H1 (cell line): ENCODE results near the gene ZIC5. TPM values are rescaled to one million over a fixed set of nuclear protein-coding genes. Genes with fewer than 3 reads are reported as not detected.

Experiments used
- CTCF ChIA-PET: fragments of 300-600 bp; sonication (Branson Sonifier 250); formaldehyde crosslinking; loops from one replicate; lab custom pipeline; 2021; ENCODE audit not compliant: partially characterized antibody; lab: Charles Lee
- POLR2A ChIA-PET: fragments of 300-600 bp; sonication (Branson Sonifier 250); formaldehyde crosslinking; loops from one replicate; lab custom pipeline; 2021; ENCODE audit warnings: inconsistent platforms; ENCODE audit not compliant: partially characterized antibody; lab: Charles Lee
- DNase-seq, 2 experiments: peaks; one replicate each; pipeline versions ENCODE4 v3.0.0 to v3.0.0-alpha.2; 2010 to 2022; ENCODE audit warnings: low spot score in 2 of 2, low read depth in 1 of 2, mixed read lengths in 1 of 2
- FAIRE-seq: peaks from 2 replicates; lab custom pipeline; 2011; peaks lifted over from hg19 to GRCh38; lab: Jason Lieb, UNC
- H2AFZ ChIP-seq: 2 replicates; pipeline ENCODE4 v1.8.1; 2012; ENCODE audit warnings: low read length, inconsistent platforms
- H2AK5ac ChIP-seq: 2 replicates; pipeline ENCODE4 v1.6.1; 2013; ENCODE audit warnings: low read depth, low read length
- H2BK120ac ChIP-seq: replicated peaks from 2 replicates; pipeline ENCODE3; 2013; ENCODE audit warnings: low read depth, low read length, inconsistent platforms
- H2BK12ac ChIP-seq: 2 replicates; pipeline ENCODE4 v1.6.1; 2013; ENCODE audit warnings: low read depth, low read length
- H2BK15ac ChIP-seq: 2 replicates; pipeline ENCODE4 v1.6.1; 2013; ENCODE audit warnings: low read length
- H2BK20ac ChIP-seq: 2 replicates; pipeline ENCODE4 v1.6.1; 2013; ENCODE audit warnings: low read length
- H2BK5ac ChIP-seq: 2 replicates; pipeline ENCODE4 v1.6.1; 2013; ENCODE audit warnings: low read depth, low read length
- H3K14ac ChIP-seq: 2 replicates; pipeline ENCODE4 v1.6.1; 2013; ENCODE audit warnings: inconsistent platforms; ENCODE audit not compliant: insufficient read length
- H3K18ac ChIP-seq: 2 replicates; pipeline ENCODE4 v1.6.1; 2013; ENCODE audit warnings: low read length; ENCODE audit errors: extremely low read depth
- H3K23ac ChIP-seq: 2 replicates; pipeline ENCODE4 v1.6.1; 2013; ENCODE audit warnings: inconsistent platforms; ENCODE audit not compliant: insufficient read length
- H3K23me2 ChIP-seq: 2 replicates; pipeline ENCODE4 v1.6.1; 2013; ENCODE audit warnings: low read depth, low read length
- H3K27ac ChIP-seq: 2 replicates; pipeline ENCODE4 v1.6.1; 2011; ENCODE audit warnings: low read depth, low read length, inconsistent platforms
- H3K27me3 ChIP-seq, 4 experiments: replicated peaks in 1 of 4; 1 replicate in 1 of 4; 2 replicates in 3 of 4; pipeline versions ENCODE4 v1.6.1 to v1.8.1; 2011 to 2013; ENCODE audit warnings: low read length in 3 of 4, mild to moderate bottlenecking in 3 of 4, inconsistent platforms in 2 of 4, mixed read lengths in 2 of 4, moderate library complexity in 1 of 4; ENCODE audit not compliant: control insufficient read depth in 3 of 4, insufficient read depth in 3 of 4; ENCODE audit errors: extremely low read depth in 1 of 4
- H3K36me3 ChIP-seq, 4 experiments: 2 replicates each; pipeline versions ENCODE4 v1.6.1 to v1.8.1; 2011 to 2013; ENCODE audit warnings: mild to moderate bottlenecking in 4 of 4, low read length in 3 of 4, moderate library complexity in 2 of 4, control low read depth in 1 of 4, inconsistent platforms in 1 of 4; ENCODE audit not compliant: insufficient read depth in 4 of 4, control insufficient read depth in 2 of 4
- H3K4ac ChIP-seq: replicated peaks from 2 replicates; pipeline ENCODE3; 2013; ENCODE audit warnings: low read length, low read depth, mixed read lengths, inconsistent platforms; ENCODE audit not compliant: insufficient read length
- H3K4me1 ChIP-seq, 4 experiments: replicated peaks in 1 of 4; 1 replicate in 1 of 4; 2 replicates in 3 of 4; pipeline versions ENCODE4 v1.6.1 to v1.8.1; 2011 to 2013; ENCODE audit warnings: low read length in 3 of 4, inconsistent platforms in 2 of 4, mixed read lengths in 1 of 4; ENCODE audit not compliant: insufficient read depth in 4 of 4, control insufficient read depth in 3 of 4
- H3K4me2 ChIP-seq, 2 experiments: 2 replicates each; pipeline versions ENCODE4 v1.6.1 to v1.8.1; 2011 to 2013; ENCODE audit warnings: low read depth in 2 of 2, low read length in 2 of 2, control low read depth in 1 of 2, inconsistent platforms in 1 of 2, mild to moderate bottlenecking in 1 of 2; ENCODE audit not compliant: insufficient read depth in 1 of 2
- H3K4me3 ChIP-seq, 4 experiments: fragments of 200-600, 300-600 bp in 1 of 4; sonication (generic), shearing (Covaris generic), sonication (Bioruptor Twin) in 1 of 4; 2 replicates each; pipeline versions ENCODE4 v1.5.1 to v1.8.1; 2011 to 2016; ENCODE audit warnings: low read length in 4 of 4, low read depth in 3 of 4, control low read depth in 2 of 4, inconsistent platforms in 2 of 4, mild to moderate bottlenecking in 2 of 4, mixed read lengths in 1 of 4, moderate library complexity in 1 of 4; ENCODE audit not compliant: insufficient read depth in 2 of 4; ENCODE audit errors: extremely low read depth in 1 of 4
- H3K56ac ChIP-seq: replicated peaks from 2 replicates; pipeline ENCODE3; 2013; ENCODE audit warnings: low read depth, mild to moderate bottlenecking, mixed read lengths, low read length, inconsistent platforms; ENCODE audit not compliant: insufficient read length
- H3K79me1 ChIP-seq: 2 replicates; pipeline ENCODE4 v1.6.1; 2013; ENCODE audit warnings: low read depth, low read length, control low read depth
- H3K79me2 ChIP-seq, 2 experiments: 2 replicates each; pipeline versions ENCODE4 v1.6.1 to v1.8.1; 2012 to 2013; ENCODE audit warnings: low read length in 2 of 2, mild to moderate bottlenecking in 2 of 2, inconsistent platforms in 1 of 2; ENCODE audit not compliant: insufficient read depth in 2 of 2, control insufficient read depth in 1 of 2
- H3K9ac ChIP-seq, 4 experiments: replicated peaks in 1 of 4; 1 replicate in 1 of 4; 2 replicates in 3 of 4; pipeline versions ENCODE4 v1.6.1 to v1.8.1; 2011 to 2013; ENCODE audit warnings: low read depth in 3 of 4, low read length in 3 of 4, control low read depth in 2 of 4, mild to moderate bottlenecking in 2 of 4, moderate library complexity in 2 of 4, inconsistent platforms in 1 of 4; ENCODE audit errors: extremely low read depth in 1 of 4
- H3K9me3 ChIP-seq, 2 experiments: 2 replicates each; pipeline versions ENCODE4 v1.6.1 to v1.8.1; 2012 to 2013; ENCODE audit warnings: mild to moderate bottlenecking in 2 of 2, moderate library complexity in 2 of 2, control low read depth in 1 of 2, inconsistent platforms in 1 of 2, low read depth in 1 of 2, low read length in 1 of 2, mixed read lengths in 1 of 2; ENCODE audit not compliant: insufficient read depth in 2 of 2
- H4K20me1 ChIP-seq, 2 experiments: replicated peaks in 1 of 2; 2 replicates each; pipeline versions ENCODE3 to v1.8.1; 2011 to 2013; ENCODE audit warnings: inconsistent platforms in 2 of 2, low read length in 2 of 2, mild to moderate bottlenecking in 1 of 2; ENCODE audit not compliant: insufficient read depth in 2 of 2, control insufficient read depth in 1 of 2
- H4K5ac ChIP-seq: 2 replicates; pipeline ENCODE4 v1.6.1; 2013; ENCODE audit warnings: low read length, low read depth, mixed read lengths, inconsistent platforms; ENCODE audit not compliant: insufficient read length
- H4K8ac ChIP-seq: 2 replicates; pipeline ENCODE4 v1.8.0; 2013; ENCODE audit warnings: mild to moderate bottlenecking, moderate library complexity, low read length, inconsistent platforms; ENCODE audit not compliant: insufficient read depth; ENCODE audit errors: extremely low read depth
- H4K91ac ChIP-seq: replicated peaks from 2 replicates; pipeline ENCODE3; 2013; ENCODE audit warnings: low read length, mixed read lengths, inconsistent platforms; ENCODE audit not compliant: insufficient read length
- ASH2L ChIP-seq: fragments of 200-600, 300-600 bp; sonication (generic); IDR thresholded peaks from one replicate; pipeline ENCODE4 v1.7.1; 2017; ENCODE audit warnings: low read length
- CTCF ChIP-seq, 3 experiments: IDR thresholded peaks; 1 replicate in 2 of 3; 2 replicates in 1 of 3; pipeline versions ENCODE4 v1.5.1 to v1.6.1; 2011; ENCODE audit warnings: low read length in 3 of 3, mild to moderate bottlenecking in 3 of 3, inconsistent platforms in 2 of 3, low read depth in 1 of 3, moderate library complexity in 1 of 3; ENCODE audit not compliant: insufficient read depth in 1 of 3; ENCODE audit errors: control extremely low read depth in 1 of 3
- E2F6 ChIP-seq: IDR thresholded peaks from 2 replicates; pipeline ENCODE4 v1.6.1; 2012; ENCODE audit warnings: inconsistent platforms
- MAX ChIP-seq: IDR thresholded peaks from 2 replicates; pipeline ENCODE4 v1.6.1; 2012; ENCODE audit warnings: inconsistent platforms
- PHF8 ChIP-seq: fragments of 200-600 bp; sonication (generic); conservative IDR thresholded peaks from 2 replicates; pipeline ENCODE4 v1.7.1; 2012; ENCODE audit warnings: low read depth, mild to moderate bottlenecking, inconsistent platforms, low read length, moderate library complexity
- SIN3A ChIP-seq, 2 experiments: IDR thresholded peaks in 1 of 2; conservative IDR thresholded peaks in 1 of 2; 2 replicates each; pipeline ENCODE4 v1.6.1; 2011 to 2012; ENCODE audit warnings: low read length in 2 of 2, improper control_type of control experiment in 1 of 2, low read depth in 1 of 2, mild to moderate bottlenecking in 1 of 2
- SP4 ChIP-seq: IDR thresholded peaks from 2 replicates; pipeline ENCODE4 v1.6.1; 2012; ENCODE audit warnings: low read length, inconsistent platforms
- WGBS, 2 experiments: shearing (Covaris generic) in 1 of 2; methylation state at CpG; one replicate each; pipeline versions ENCODE4 v1.1.6 to v1.1.7; 2013 to 2015; ENCODE audit warnings: low lambda C conversion rate in 2 of 2, mixed read lengths in 2 of 2, inconsistent platforms in 1 of 2, low coverage in 1 of 2, missing lambda C conversion rate in 1 of 2; ENCODE audit not compliant: insufficient replicate concordance in 2 of 2, insufficient coverage in 1 of 2, insufficient read length in 1 of 2; ENCODE audit errors: extremely low coverage in 1 of 2, missing lambda C conversion rate in 1 of 2; 5-methylcytosine and 5-hydroxymethylcytosine counted together
- polyA plus RNA-seq, 7 experiments: library from polyadenylated mRNA; depleted of rRNA in 3 of 7; stranded (reverse) in 5 of 7; unstranded in 2 of 7; fragments of >200 nt in 5 of 7; fragments of 200-250 nt in 2 of 7; gene quantifications; 1 replicate in 5 of 7; 2 replicates in 1 of 7; 4 replicates in 1 of 7; pipeline versions ENCODE4 v1.2.1 to v1.2.3, GENCODE V29; 2011 to 2013; ENCODE audit warnings: missing spikeins in 2 of 7, mixed read lengths in 2 of 7
- total RNA-seq: library from RNA; stranded (reverse); fragmentation: NEBNext Ultra II Directional; extraction: Animal tissue kit (Norgen Biotek cat#: 25700); gene quantifications from 2 replicates; pipeline ENCODE4 v1.2.1, GENCODE V29; 2021

Gene ZIC5
- total and polyA plus RNA-seq, 2 of the 8 experiments (the other 6 are each of a cell fraction or from before 2014, with no cell fraction given), result 14.2 to 52.7 TPM

- peak overlapping the region; percentile 76 to 88 (median 84) for H3K9ac ChIP-seq
- 0 out of 2 replicates have a peak, but pooled peaks have one; percentile 12 for TF ChIP-seq E2F6
- peak; percentile 50 for TF ChIP-seq PHF8
- peak; percentile 7; the same call in 1 of the 2 replicates for TF ChIP-seq MAX
- 0 out of 4 replicates have a peak, but pooled peaks of 1 of the 2 experiments have one; percentile 40 for TF ChIP-seq SIN3A (conservative IDR thresholded peaks at IDR 0.05 in 1 of 2, IDR thresholded peaks at IDR 0.05 in 1 of 2; ENCODE audit: low read depth in 1 of 2, low read length in 2 of 2)
- peak; percentile 53; the same call in 1 of the 2 replicates for TF ChIP-seq SP4
- TF ChIP-seq ASH2L, result no peak
- TF ChIP-seq CTCF (IDR thresholded peaks at IDR 0.05; ENCODE audit: control extremely low read depth in 1 of 3, insufficient read depth in 1 of 3, low read depth in 1 of 3, low read length in 3 of 3), result peak in 1 of 3 experiments; percentile 4; a peak in 1 of 4 replicates
These were observed 8.7 kb upstream of the ZIC5 start for GRCh38 chr13:99980201-99980823.

More at GRCh38 chr13:99980201-99980823, 8.7 kb upstream of the ZIC5 start:
- Histone ChIP-seq H3K4me2 (peak overlapping the region; percentile 73 to 91), H4K8ac (peak overlapping the region; percentile 98; the same call in 1 of the 2 replicates), H3K4me1 (peaks cover 0 to 20% (median 15%) of the 10 kb centered on the region in 4 experiments; a peak in 6 of 7 replicates), H3K23ac (no peak overlapping the region), H3K14ac (no peak overlapping the region), H4K91ac (peak overlapping the region; percentile 90), H3K4ac (no peak overlapping the region), H3K27ac (peak overlapping the region; percentile 94), H4K20me1 (peaks cover 16 to 25% of the 10 kb centered on the region in 2 experiments), H2AK5ac (no peak overlapping the region), H2AFZ (no peak overlapping the region), H3K9me3 (no peaks in the 10 kb centered on the region; a peak in 1 of 4 replicates), H3K36me3 (peaks cover 17 to 34% (median 25%) of the 10 kb centered on the region in 4 experiments; a peak in 6 of 8 replicates), H2BK20ac (no peak overlapping the region), H3K79me2 (peaks cover 21 to 54% of the 10 kb centered on the region in 2 experiments), H4K5ac (peak overlapping the region; percentile 77), H2BK12ac (0 out of 2 replicates have a peak overlapping the region, but pooled peaks have one; percentile 60), H3K18ac (peak overlapping the region; percentile 98), H2BK120ac (no peak overlapping the region), H3K56ac (peak overlapping the region; percentile 91), H2BK5ac (peak overlapping the region; percentile 98), H3K23me2 (peaks cover 30% of the 10 kb centered on the region), H3K4me3 (peak overlapping the region; percentile 73 to 96 (median 94)), H3K79me1 (no peaks in the 10 kb centered on the region; the same call in 1 of the 2 replicates), H3K27me3 (peaks cover 0 to 16% (median 4%) of the 10 kb centered on the region in 4 experiments; a peak in 4 of 7 replicates), H2BK15ac (no peak overlapping the region)
- DNase-seq, result no peak
- 1% methylated on average over 15 of the region's 76 CpGs; no CpG with 5 or more reads in 1 of the 2 experiments for WGBS, 2 experiments
- POLR2A ChIA-PET, result interaction anchor here (0.7 to 11.2 kb wide), 12 partner anchors 10 to 292 kb away, joined by 3 to 145 read pairs (median 4); partner anchors contain the start of gene ZIC5
- CTCF ChIA-PET, result interaction anchor here (0.7 to 2.6 kb wide), 4 partner anchors 45 to 324 kb away, joined by 3 to 11 read pairs (median 4); no protein-coding TSS in a partner anchor
- FAIRE-seq, result no peak
